ENCODE data around the gene PDE10A.

DNA sequence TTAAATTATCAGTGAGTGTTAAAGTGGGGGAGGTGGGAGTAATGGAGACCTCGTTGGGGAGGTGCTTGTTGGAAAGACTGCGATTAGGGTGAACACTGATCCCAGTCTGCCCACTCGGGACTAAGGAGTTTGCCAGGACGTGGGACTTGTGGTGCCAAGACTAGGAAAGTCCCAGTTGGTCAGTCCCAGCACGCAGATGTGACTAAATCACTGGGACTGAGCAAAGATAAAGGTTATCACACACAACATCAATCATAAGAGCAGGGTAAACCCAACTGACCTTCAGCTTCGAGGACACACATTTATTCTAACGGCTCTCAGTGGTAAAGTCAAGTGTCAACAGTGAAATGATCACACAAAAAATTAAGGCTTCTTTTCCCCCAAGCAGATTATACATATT lies 45.5 kb downstream of the PDE10A start:
- TF ChIP-seq, protein P1, sequence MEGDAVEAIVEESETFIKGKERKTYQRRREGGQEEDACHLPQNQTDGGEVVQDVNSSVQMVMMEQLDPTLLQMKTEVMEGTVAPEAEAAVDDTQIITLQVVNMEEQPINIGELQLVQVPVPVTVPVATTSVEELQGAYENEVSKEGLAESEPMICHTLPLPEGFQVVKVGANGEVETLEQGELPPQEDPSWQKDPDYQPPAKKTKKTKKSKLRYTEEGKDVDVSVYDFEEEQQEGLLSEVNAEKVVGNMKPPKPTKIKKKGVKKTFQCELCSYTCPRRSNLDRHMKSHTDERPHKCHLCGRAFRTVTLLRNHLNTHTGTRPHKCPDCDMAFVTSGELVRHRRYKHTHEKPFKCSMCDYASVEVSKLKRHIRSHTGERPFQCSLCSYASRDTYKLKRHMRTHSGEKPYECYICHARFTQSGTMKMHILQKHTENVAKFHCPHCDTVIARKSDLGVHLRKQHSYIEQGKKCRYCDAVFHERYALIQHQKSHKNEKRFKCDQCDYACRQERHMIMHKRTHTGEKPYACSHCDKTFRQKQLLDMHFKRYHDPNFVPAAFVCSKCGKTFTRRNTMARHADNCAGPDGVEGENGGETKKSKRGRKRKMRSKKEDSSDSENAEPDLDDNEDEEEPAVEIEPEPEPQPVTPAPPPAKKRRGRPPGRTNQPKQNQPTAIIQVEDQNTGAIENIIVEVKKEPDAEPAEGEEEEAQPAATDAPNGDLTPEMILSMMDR (IDR thresholded peaks at IDR 0.05) = no peak
- no peak for TF ChIP-seq POLR2A (IDR thresholded peaks at IDR 0.05)
